WTC11 (cell line): ENCODE results near the gene PRRC2C.

Experiments
- CREM ChIP-seq: sonication (generic); formaldehyde crosslinking; IDR thresholded peaks from 2 replicates; pipeline ENCODE4 v1.8.1; 2022; ENCODE audit warnings: mild to moderate bottlenecking, missing genetic modification reagents, moderate library complexity
- ELF4 ChIP-seq: sonication (generic); formaldehyde crosslinking; IDR thresholded peaks from 2 replicates; pipeline ENCODE4 v1.8.1; 2022; ENCODE audit warnings: low read depth, mild to moderate bottlenecking, moderate library complexity, missing genetic modification reagents
- FOXP1 ChIP-seq: sonication (generic); formaldehyde crosslinking; IDR thresholded peaks from 2 replicates; pipeline ENCODE4 v1.8.0; 2022; ENCODE audit warnings: missing genetic modification reagents, mild to moderate bottlenecking, moderate library complexity, borderline replicate concordance
- GRHL2 ChIP-seq: fragments of 250-450 bp; sonication (Bioruptor Pico); IDR thresholded peaks from 2 replicates; pipeline ENCODE4 v1.8.0; 2022; ENCODE audit warnings: mild to moderate bottlenecking, moderate library complexity; ENCODE audit not compliant: insufficient replicate concordance, severe bottlenecking
- JUN ChIP-seq: sonication (generic); formaldehyde crosslinking; IDR thresholded peaks from 2 replicates; pipeline ENCODE4 v1.8.0; 2023; ENCODE audit warnings: mild to moderate bottlenecking, missing genetic modification reagents
- MYBL2 ChIP-seq: sonication (generic); formaldehyde crosslinking; IDR thresholded peaks from 2 replicates; pipeline ENCODE4 v1.8.1; 2023; ENCODE audit warnings: mild to moderate bottlenecking, moderate library complexity, missing genetic modification reagents
- PRRX2 ChIP-seq: fragments of 250-450 bp; sonication (Bioruptor Pico); IDR thresholded peaks from 2 replicates; pipeline ENCODE4 v1.8.0; 2021; ENCODE audit warnings: mild to moderate bottlenecking
- TF ChIP-seq, protein P1 (sequence below): sonication (generic); formaldehyde crosslinking; IDR thresholded peaks from 2 replicates; pipeline ENCODE4 v1.8.1; 2022; ENCODE audit warnings: mild to moderate bottlenecking, missing genetic modification reagents, moderate library complexity, borderline replicate concordance
- TF ChIP-seq, protein P2 (sequence below): fragments of 200-600 bp; IDR thresholded peaks from 2 replicates; pipeline ENCODE4 v1.8.0; 2022; ENCODE audit warnings: antibody characterized with exemption
- TF ChIP-seq, protein P3 (sequence below): sonication (generic); formaldehyde crosslinking; IDR thresholded peaks from 2 replicates; pipeline ENCODE4 v1.8.1; 2023; ENCODE audit warnings: mild to moderate bottlenecking, missing genetic modification reagents, moderate library complexity
- TF ChIP-seq, protein P4 (sequence below): sonication (generic); formaldehyde crosslinking; conservative IDR thresholded peaks from 2 replicates; pipeline ENCODE4 v1.8.1; 2022; ENCODE audit warnings: mild to moderate bottlenecking, missing genetic modification reagents

DNA sequence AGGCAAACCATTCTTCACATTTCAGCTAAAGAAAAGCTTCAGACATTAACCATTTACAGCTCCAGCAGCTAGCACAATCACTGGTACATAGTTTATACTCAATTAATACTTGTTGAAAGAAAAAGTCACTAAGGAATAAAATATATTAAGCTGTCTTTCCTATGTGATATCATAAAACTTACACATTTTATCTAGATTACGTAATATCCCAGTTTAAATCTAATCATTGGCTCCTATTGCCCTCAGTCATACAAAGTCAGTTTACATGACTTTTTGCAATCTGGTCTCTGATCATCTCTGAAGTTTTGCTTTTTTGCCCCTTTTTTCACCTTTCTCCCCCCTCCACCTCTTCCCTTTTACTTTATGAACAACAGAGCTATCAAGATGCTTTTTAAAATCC is 8.5 kb upstream of the PRRC2C start:
- TF ChIP-seq, protein P1, sequence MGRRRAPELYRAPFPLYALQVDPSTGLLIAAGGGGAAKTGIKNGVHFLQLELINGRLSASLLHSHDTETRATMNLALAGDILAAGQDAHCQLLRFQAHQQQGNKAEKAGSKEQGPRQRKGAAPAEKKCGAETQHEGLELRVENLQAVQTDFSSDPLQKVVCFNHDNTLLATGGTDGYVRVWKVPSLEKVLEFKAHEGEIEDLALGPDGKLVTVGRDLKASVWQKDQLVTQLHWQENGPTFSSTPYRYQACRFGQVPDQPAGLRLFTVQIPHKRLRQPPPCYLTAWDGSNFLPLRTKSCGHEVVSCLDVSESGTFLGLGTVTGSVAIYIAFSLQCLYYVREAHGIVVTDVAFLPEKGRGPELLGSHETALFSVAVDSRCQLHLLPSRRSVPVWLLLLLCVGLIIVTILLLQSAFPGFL (CRISPR knock-in tag) = no peak
- TF ChIP-seq, protein P2, sequence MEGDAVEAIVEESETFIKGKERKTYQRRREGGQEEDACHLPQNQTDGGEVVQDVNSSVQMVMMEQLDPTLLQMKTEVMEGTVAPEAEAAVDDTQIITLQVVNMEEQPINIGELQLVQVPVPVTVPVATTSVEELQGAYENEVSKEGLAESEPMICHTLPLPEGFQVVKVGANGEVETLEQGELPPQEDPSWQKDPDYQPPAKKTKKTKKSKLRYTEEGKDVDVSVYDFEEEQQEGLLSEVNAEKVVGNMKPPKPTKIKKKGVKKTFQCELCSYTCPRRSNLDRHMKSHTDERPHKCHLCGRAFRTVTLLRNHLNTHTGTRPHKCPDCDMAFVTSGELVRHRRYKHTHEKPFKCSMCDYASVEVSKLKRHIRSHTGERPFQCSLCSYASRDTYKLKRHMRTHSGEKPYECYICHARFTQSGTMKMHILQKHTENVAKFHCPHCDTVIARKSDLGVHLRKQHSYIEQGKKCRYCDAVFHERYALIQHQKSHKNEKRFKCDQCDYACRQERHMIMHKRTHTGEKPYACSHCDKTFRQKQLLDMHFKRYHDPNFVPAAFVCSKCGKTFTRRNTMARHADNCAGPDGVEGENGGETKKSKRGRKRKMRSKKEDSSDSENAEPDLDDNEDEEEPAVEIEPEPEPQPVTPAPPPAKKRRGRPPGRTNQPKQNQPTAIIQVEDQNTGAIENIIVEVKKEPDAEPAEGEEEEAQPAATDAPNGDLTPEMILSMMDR = no peak
- TF ChIP-seq MYBL2 (no peak), JUN (no peak), GRHL2 (CRISPR knock-in tag) (no peak), CREM (no peak), FOXP1 (CRISPR knock-in tag) (no peak), ELF4 (CRISPR knock-in tag) (no peak), PRRX2 (no peak)
- TF ChIP-seq, protein P3, sequence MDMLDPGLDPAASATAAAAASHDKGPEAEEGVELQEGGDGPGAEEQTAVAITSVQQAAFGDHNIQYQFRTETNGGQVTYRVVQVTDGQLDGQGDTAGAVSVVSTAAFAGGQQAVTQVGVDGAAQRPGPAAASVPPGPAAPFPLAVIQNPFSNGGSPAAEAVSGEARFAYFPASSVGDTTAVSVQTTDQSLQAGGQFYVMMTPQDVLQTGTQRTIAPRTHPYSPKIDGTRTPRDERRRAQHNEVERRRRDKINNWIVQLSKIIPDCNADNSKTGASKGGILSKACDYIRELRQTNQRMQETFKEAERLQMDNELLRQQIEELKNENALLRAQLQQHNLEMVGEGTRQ = no peak
- TF ChIP-seq, protein P4, sequence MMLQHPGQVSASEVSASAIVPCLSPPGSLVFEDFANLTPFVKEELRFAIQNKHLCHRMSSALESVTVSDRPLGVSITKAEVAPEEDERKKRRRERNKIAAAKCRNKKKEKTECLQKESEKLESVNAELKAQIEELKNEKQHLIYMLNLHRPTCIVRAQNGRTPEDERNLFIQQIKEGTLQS = no peak
